ENCODE results near the gene MOXD1.

Gene MOXD1

DNA sequence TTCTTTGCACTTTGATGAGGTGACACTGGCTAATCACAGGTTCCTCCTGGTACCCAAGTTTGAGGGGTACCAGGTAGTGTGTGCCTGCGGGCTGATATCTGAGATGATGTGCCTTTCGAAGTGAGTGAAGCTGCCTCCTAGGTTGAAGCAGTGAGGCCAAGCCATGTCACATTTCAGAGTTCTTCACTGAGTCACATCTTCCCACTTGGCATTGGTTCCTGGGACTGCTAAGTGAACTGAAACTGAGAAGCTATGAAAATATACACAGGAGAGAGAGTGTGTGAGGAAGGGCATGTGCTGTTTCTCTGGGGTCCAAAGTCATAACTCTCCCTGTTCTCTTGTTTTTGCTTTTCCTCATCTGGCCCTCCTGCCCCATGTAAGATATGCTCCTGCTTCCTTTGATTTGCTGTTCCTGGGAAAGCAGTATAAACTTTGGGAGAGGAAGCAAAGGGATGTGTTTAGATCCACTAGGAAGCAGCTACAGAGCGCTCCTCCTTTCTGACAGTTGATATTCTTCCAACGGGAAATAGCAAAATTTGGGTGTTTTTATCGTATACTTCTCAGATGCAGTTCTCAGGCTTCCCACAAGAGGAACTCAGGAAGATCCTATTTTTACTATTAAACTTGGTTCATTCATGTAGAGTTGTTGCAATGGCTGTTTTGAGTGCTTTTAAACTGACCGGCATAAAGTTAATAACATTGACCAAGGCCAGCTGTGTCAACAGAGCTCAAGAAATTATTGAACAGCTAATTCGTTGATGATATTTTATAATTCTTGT lies 153.7 kb downstream of the MOXD1 start:
- no peaks in the 10 kb centered on the region for H3K36me3 ChIP-seq
- no peak overlapping the region for H3K27ac ChIP-seq
- H3K4me1 ChIP-seq (ENCODE audit: control insufficient read depth in 1 of 2, insufficient read depth in 1 of 2, low read depth in 1 of 2, low read length in 1 of 2) = no peaks in the 10 kb centered on the region
- H3K27me3 ChIP-seq = no peaks in the 10 kb centered on the region
- no peaks in the 10 kb centered on the region for H3K9me3 ChIP-seq
- TF ChIP-seq CTCF (IDR thresholded peaks at IDR 0.05) = no peak
- no peak overlapping the region for H3K4me3 ChIP-seq (ENCODE audit: low read depth in 1 of 2, low read length in 1 of 2)

- Histone ChIP-seq H3K4me1 (ENCODE audit: control insufficient read depth in 1 of 2, insufficient read depth in 1 of 2, low read depth in 1 of 2, low read length in 1 of 2) (no peaks in the 10 kb centered on the region), H3K36me3 (no peaks in the 10 kb centered on the region), H3K27ac (no peak overlapping the region), H3K9me3 (no peaks in the 10 kb centered on the region), H3K4me3 (ENCODE audit: low read depth in 1 of 2, low read length in 1 of 2) (no peak overlapping the region), H3K27me3 (no peaks in the 10 kb centered on the region)
- TF ChIP-seq CTCF (IDR thresholded peaks at IDR 0.05) = no peak
Observed at GRCh38 chr6:132246632-132247270, 154.5 kb downstream of the MOXD1 start.

DNA sequence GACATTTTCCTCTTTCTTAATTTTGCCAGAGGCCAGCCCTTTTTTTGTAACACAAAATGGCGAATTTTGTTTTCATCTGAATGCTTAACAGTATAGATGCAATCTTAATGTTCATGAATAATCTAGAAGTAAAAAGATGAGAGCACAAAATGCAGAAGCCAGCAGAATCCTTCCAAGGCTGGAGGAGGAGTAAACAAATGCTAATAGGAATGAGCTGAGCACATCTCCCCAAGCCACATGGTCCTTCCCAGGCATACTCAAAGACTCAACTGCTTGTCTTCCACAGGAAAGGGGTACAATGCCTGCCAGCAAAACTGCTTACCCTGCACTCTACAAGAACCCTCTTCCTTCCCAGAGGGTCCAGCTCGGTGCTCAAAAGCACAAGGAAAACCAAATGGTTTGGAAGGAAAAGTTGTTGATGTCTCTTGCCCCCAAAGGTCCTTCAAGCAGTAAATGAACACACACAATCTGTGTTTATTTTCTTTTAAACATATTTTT lies 155.1 kb downstream of the MOXD1 start:
- TF ChIP-seq CTCF (IDR thresholded peaks at IDR 0.05) = no peak
- Histone ChIP-seq H3K9me3 (no peaks in the 10 kb centered on the region), H3K36me3 (no peaks in the 10 kb centered on the region), H3K4me3 (ENCODE audit: low read depth in 1 of 2, low read length in 1 of 2) (no peak overlapping the region), H3K27me3 (no peaks in the 10 kb centered on the region), H3K27ac (no peak overlapping the region), H3K4me1 (ENCODE audit: control insufficient read depth in 1 of 2, insufficient read depth in 1 of 2, low read depth in 1 of 2, low read length in 1 of 2) (no peaks in the 10 kb centered on the region)

Measured in neutrophil (primary cell).